ENCODE results near the gene LCORL. TPM values are rescaled to one million over a fixed set of nuclear protein-coding genes. Genes with fewer than 3 reads are reported as not detected.

The LCORL gene
- total and polyA plus RNA-seq, 2 donors from 2014 or later, result 2.8 to 13.7 TPM

- H3K9ac ChIP-seq (ENCODE audit: low read length in 3 of 3), result no peak overlapping the region
- H3K27me3 ChIP-seq (ENCODE audit: control insufficient read depth, insufficient read depth, low read length), result no peaks in the 10 kb centered on the region
- no peaks in the 10 kb centered on the region for H3K4me1 ChIP-seq (ENCODE audit: control insufficient read depth in 2 of 3, insufficient read depth in 2 of 3, low read depth in 1 of 3, low read length in 3 of 3)
- peaks cover 0 to 10% (median 0%) of the 10 kb centered on the region in 3 donors for H3K9me3 ChIP-seq (ENCODE audit: control insufficient read depth in 2 of 3, insufficient read depth in 1 of 3, low read length in 3 of 3)
- FAIRE-seq (no peak), DNase-seq (no peak)
- H3K36me3 ChIP-seq (ENCODE audit: control insufficient read depth in 2 of 3, insufficient read depth in 3 of 3, low read length in 3 of 3), result no peaks in the 10 kb centered on the region
- intact Hi-C loops (cut with DNase I), result no loop called here
- no peak overlapping the region for H3K4me3 ChIP-seq (ENCODE audit: low read length in 3 of 3)
- TF ChIP-seq CTCF (IDR thresholded peaks at IDR 0.05; ENCODE audit: borderline replicate concordance, extremely low read depth, insufficient read depth), result no peak
- no peak overlapping the region for H3K27ac ChIP-seq (ENCODE audit: low read depth in 2 of 2, low read length in 2 of 2)
These were observed 41.5 kb upstream of the LCORL start for GRCh38 chr4:18063079-18063478.

GRCh38 chr4:18057821-18058533 is 36.4 kb upstream of the LCORL start:
- Histone ChIP-seq H3K9me3 (ENCODE audit: control insufficient read depth in 2 of 3, insufficient read depth in 1 of 3, low read length in 3 of 3) (no peaks in the 10 kb centered on the region), H3K4me3 (ENCODE audit: low read length in 3 of 3) (no peak overlapping the region), H3K36me3 (ENCODE audit: control insufficient read depth in 2 of 3, insufficient read depth in 3 of 3, low read length in 3 of 3) (no peaks in the 10 kb centered on the region), H3K27ac (ENCODE audit: low read depth in 2 of 2, low read length in 2 of 2) (no peak overlapping the region), H3K9ac (ENCODE audit: low read length in 3 of 3) (no peak overlapping the region), H3K27me3 (ENCODE audit: control insufficient read depth, insufficient read depth, low read length) (no peaks in the 10 kb centered on the region), H3K4me1 (ENCODE audit: control insufficient read depth in 2 of 3, insufficient read depth in 2 of 3, low read depth in 1 of 3, low read length in 3 of 3) (no peaks in the 10 kb centered on the region)
- FAIRE-seq, result no peak
- no peak for DNase-seq
- TF ChIP-seq CTCF (IDR thresholded peaks at IDR 0.05; ENCODE audit: borderline replicate concordance, extremely low read depth, insufficient read depth), result no peak
- intact Hi-C loops (cut with DNase I), result no loop called here

- H3K27ac ChIP-seq (ENCODE audit: low read depth in 2 of 2, low read length in 2 of 2), result no peak overlapping the region
- H3K4me3 ChIP-seq (ENCODE audit: low read length in 3 of 3), result no peak overlapping the region
- no peak for TF ChIP-seq CTCF (IDR thresholded peaks at IDR 0.05; ENCODE audit: borderline replicate concordance, extremely low read depth, insufficient read depth)
- DNase-seq (no peak), FAIRE-seq (no peak)
- H3K36me3 ChIP-seq (ENCODE audit: control insufficient read depth in 2 of 3, insufficient read depth in 3 of 3, low read length in 3 of 3), result no peaks in the 10 kb centered on the region
- intact Hi-C loops (cut with DNase I), result no loop called here
- H3K4me1 ChIP-seq (ENCODE audit: control insufficient read depth in 2 of 3, insufficient read depth in 2 of 3, low read depth in 1 of 3, low read length in 3 of 3), result no peaks in the 10 kb centered on the region
- H3K9me3 ChIP-seq (ENCODE audit: control insufficient read depth in 2 of 3, insufficient read depth in 1 of 3, low read length in 3 of 3), result no peaks in the 10 kb centered on the region
- no peaks in the 10 kb centered on the region for H3K27me3 ChIP-seq (ENCODE audit: control insufficient read depth, insufficient read depth, low read length)
- H3K9ac ChIP-seq (ENCODE audit: low read length in 3 of 3), result no peak overlapping the region
These were observed 34.5 kb upstream of the LCORL start for GRCh38 chr4:18056030-18056429.

GRCh38 chr4:18052158-18052557 is 30.6 kb upstream of the LCORL start:
- no peak for DNase-seq
- no peak for FAIRE-seq
- no peaks in the 10 kb centered on the region for H3K4me1 ChIP-seq (ENCODE audit: control insufficient read depth in 2 of 3, insufficient read depth in 2 of 3, low read depth in 1 of 3, low read length in 3 of 3)
- no peak overlapping the region for H3K9ac ChIP-seq (ENCODE audit: low read length in 3 of 3)
- H3K4me3 ChIP-seq (ENCODE audit: low read length in 3 of 3), result no peak overlapping the region
- TF ChIP-seq CTCF (IDR thresholded peaks at IDR 0.05; ENCODE audit: borderline replicate concordance, extremely low read depth, insufficient read depth), result no peak
- no peak overlapping the region for H3K27ac ChIP-seq (ENCODE audit: low read depth in 2 of 2, low read length in 2 of 2)
- no peaks in the 10 kb centered on the region for H3K36me3 ChIP-seq (ENCODE audit: control insufficient read depth in 2 of 3, insufficient read depth in 3 of 3, low read length in 3 of 3)
- H3K9me3 ChIP-seq (ENCODE audit: control insufficient read depth in 2 of 3, insufficient read depth in 1 of 3, low read length in 3 of 3), result no peaks in the 10 kb centered on the region
- intact Hi-C loops (cut with DNase I), result no loop called here
- no peaks in the 10 kb centered on the region for H3K27me3 ChIP-seq (ENCODE audit: control insufficient read depth, insufficient read depth, low read length)
